ENCODE measurements around the gene TCIRG1. TPM values are rescaled to one million over a fixed set of nuclear protein-coding genes. Genes with fewer than 3 reads are reported as not detected.

TCIRG1 gene
- total and polyA plus RNA-seq, 2 of the 13 experiments (the other 11 are each of a cell fraction or from before 2014, with no cell fraction given) = 48.0 to 69.6 TPM

GRCh38 chr11:68040101-68040956 lies 1.5 kb downstream of the TCIRG1 start (continued):
- TF ChIP-seq KDM5B (CRISPR knock-in tag; IDR thresholded peaks at IDR 0.05; ENCODE audit: borderline replicate concordance) = no peak
- TF ChIP-seq SKI (IDR thresholded peaks at IDR 0.05; ENCODE audit: partially characterized antibody) = no peak
- TF ChIP-seq ZBTB39 (CRISPR knock-in tag; IDR thresholded peaks at IDR 0.05) = peak; percentile 49; the same call in 1 of the 2 replicates
- peak; percentile 10; the same call in 1 of the 2 replicates for TF ChIP-seq HDAC1 (CRISPR knock-in tag; IDR thresholded peaks at IDR 0.05)
- TF ChIP-seq EED (CRISPR knock-in tag; IDR thresholded peaks at IDR 0.05) = no peak
- peak; percentile 90 for TF ChIP-seq ZFX (CRISPR knock-in tag; IDR thresholded peaks at IDR 0.05; ENCODE audit: low read depth)
- TF ChIP-seq ZNF569 (CRISPR knock-in tag; IDR thresholded peaks at IDR 0.05; ENCODE audit: borderline replicate concordance) = no peak
- no peak for TF ChIP-seq SMAD3 (CRISPR knock-in tag; IDR thresholded peaks at IDR 0.05)
- no peak for TF ChIP-seq LCORL (IDR thresholded peaks at IDR 0.05)
- TF ChIP-seq LCORL (CRISPR knock-in tag; IDR thresholded peaks at IDR 0.05) = peak; percentile 84
- no peak for TF ChIP-seq KDM5A (IDR thresholded peaks at IDR 0.05; ENCODE audit: borderline replicate concordance, low read length)
- TF ChIP-seq ZFP90 (CRISPR knock-in tag; IDR thresholded peaks at IDR 0.05; ENCODE audit: borderline replicate concordance) = no peak
- no peak for TF ChIP-seq ZNF142 (CRISPR knock-in tag; IDR thresholded peaks at IDR 0.05)
- no peak for TF ChIP-seq REL (CRISPR knock-in tag; conservative IDR thresholded peaks at IDR 0.05)
- no peak for TF ChIP-seq CC2D1A (CRISPR knock-in tag; IDR thresholded peaks at IDR 0.05)
- TF ChIP-seq TRIM24 (CRISPR knock-in tag; IDR thresholded peaks at IDR 0.05) = no peak
- TF ChIP-seq BCL3 (CRISPR knock-in tag; IDR thresholded peaks at IDR 0.05) = no peak
- no peak for TF ChIP-seq ZNF614 (CRISPR knock-in tag; IDR thresholded peaks at IDR 0.05; ENCODE audit: borderline replicate concordance)
- no peak for TF ChIP-seq ZNF317 (CRISPR knock-in tag; IDR thresholded peaks at IDR 0.05)
- no peak for TF ChIP-seq TBP (CRISPR knock-in tag; IDR thresholded peaks at IDR 0.05)
- TF ChIP-seq TP53 (CRISPR knock-in tag; conservative IDR thresholded peaks at IDR 0.05) = no peak
- peak; percentile 38 for TF ChIP-seq MED1 (CRISPR knock-in tag; IDR thresholded peaks at IDR 0.05)

Data from HepG2 (cell line).